K562 (cell line): ENCODE data around the gene LMAN2. TPM values are rescaled to one million over a fixed set of nuclear protein-coding genes. Genes with fewer than 3 reads are reported as not detected.

Experiments used
- FOXP1 ChIP-seq: sonication (generic); formaldehyde crosslinking; IDR thresholded peaks from 2 replicates; pipeline ENCODE4 v1.8.0; 2022; ENCODE audit warnings: mild to moderate bottlenecking, missing genetic modification reagents
- ILK ChIP-seq: fragments of 450-650 bp; IDR thresholded peaks from 2 replicates; pipeline ENCODE4 v1.6.1; 2016; ENCODE audit warnings: missing genetic modification characterization, low read depth, mild to moderate bottlenecking, missing compliant biosample characterization, moderate library complexity, borderline replicate concordance
- SREBF1 ChIP-seq: fragments of 150-350 bp; IDR thresholded peaks from 2 replicates; pipeline ENCODE4 v1.6.1; 2014; ENCODE audit warnings: antibody characterized with exemption, low read depth, low read length, borderline replicate concordance
- XRCC5 ChIP-seq: fragments of 200-400 bp; formaldehyde crosslinking; IDR thresholded peaks from 2 replicates; pipeline ENCODE4 v1.6.1; 2017; ENCODE audit warnings: low read depth, mild to moderate bottlenecking, low read length
- ZNF277 ChIP-seq: fragments of 250-450 bp; sonication (Bioruptor Pico); IDR thresholded peaks from 2 replicates; pipeline ENCODE4 v1.8.0; 2022; ENCODE audit warnings: inconsistent platforms, mild to moderate bottlenecking, moderate library complexity, borderline replicate concordance
- polyA plus RNA-seq, 8 experiments: library from polyadenylated mRNA; depleted of rRNA in 4 of 8; stranded (reverse) in 5 of 8; unstranded in 3 of 8; fragments of >200 nt; fragmentation: Nextera tagmentation in 2 of 8; fragmentation: Illumina TruSeq in 1 of 8; extraction: Ambion mirVana in 2 of 8; extraction: Trizol in 1 of 8; gene quantifications; 2 replicates each; pipeline versions ENCODE4 v1.2.1 to v1.2.3, GENCODE V29; 2011 to 2014; ENCODE audit warnings: inconsistent platforms in 1 of 8, missing spikeins in 1 of 8
- total RNA-seq, 7 experiments: library from RNA; depleted of rRNA in 6 of 7; stranded (reverse); fragments of >200 nt in 6 of 7; fragmentation: Illumina TruSeq in 2 of 7; extraction: Trizol in 2 of 7; gene quantifications; 2 replicates each; pipeline versions ENCODE4 v1.2.1 to v1.2.3, GENCODE V29; 2011 to 2021; ENCODE audit warnings: low replicate concordance in 1 of 7

LMAN2 gene
- total and polyA plus RNA-seq, 9 of the 15 experiments (the other 6 are each of a cell fraction or from before 2014, with no cell fraction given), result 2.7 to 254 (median 136) TPM

GRCh38 chr5:177390363-177391300, 39.2 kb upstream of the LMAN2 start (continued):
- TF ChIP-seq ILK (tag), result no peak
- no peak for TF ChIP-seq ZNF277
- no peak for TF ChIP-seq FOXP1
- no peak for TF ChIP-seq SREBF1
- peak; percentile 88 for TF ChIP-seq XRCC5
- TF ChIP-seq, all 486 proteins: peak for 72
